GM18526 (cell line): ENCODE measurements around the gene MRPS27.

Source experiments
- POLR2A ChIP-seq: IDR thresholded peaks from 3 replicates; pipeline ENCODE4 v1.6.1; 2011; ENCODE audit not compliant: insufficient read length; ENCODE audit errors: extremely low read depth

MRPS27 gene

GRCh38 chr5:72214168-72214567, 105.9 kb downstream of the MRPS27 start:
- TF ChIP-seq POLR2A, result no peak

- no peak for TF ChIP-seq POLR2A
Measured at GRCh38 chr5:72213482-72213881, 106.6 kb downstream of the MRPS27 start.

GRCh38 chr5:72212171-72212570, 107.9 kb downstream of the MRPS27 start:
- no peak for TF ChIP-seq POLR2A

- TF ChIP-seq POLR2A, result no peak
Measured at GRCh38 chr5:72210888-72211678, 109.0 kb downstream of the MRPS27 start.

- no peak for TF ChIP-seq POLR2A
Measured at GRCh38 chr5:72209147-72210115, 110.6 kb downstream of the MRPS27 start.

GRCh38 chr5:72208324-72208926, 111.6 kb downstream of the MRPS27 start:
- TF ChIP-seq POLR2A, result no peak

DNA sequence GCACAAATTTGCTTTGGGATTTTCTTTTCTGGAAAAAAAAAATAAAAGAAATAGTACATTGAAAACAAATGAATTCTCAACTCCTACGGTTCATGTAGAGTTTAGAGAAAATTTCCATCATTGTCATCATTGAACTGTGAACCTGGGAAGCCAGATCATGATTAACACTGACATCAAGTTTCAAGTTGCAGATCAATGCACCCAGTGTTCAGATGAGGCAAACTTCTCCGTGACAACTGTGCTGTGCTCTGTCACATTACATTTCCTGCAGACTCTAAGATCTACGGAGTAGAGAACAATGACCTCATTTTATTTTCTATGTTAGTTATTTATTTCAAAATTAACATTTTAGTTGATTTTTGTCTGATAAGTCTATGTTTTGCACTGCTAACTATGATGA, 113.0 kb downstream of the MRPS27 start:
- TF ChIP-seq POLR2A, result no peak

GRCh38 chr5:72206160-72206559, 113.9 kb downstream of the MRPS27 start:
- TF ChIP-seq POLR2A, result no peak

DNA sequence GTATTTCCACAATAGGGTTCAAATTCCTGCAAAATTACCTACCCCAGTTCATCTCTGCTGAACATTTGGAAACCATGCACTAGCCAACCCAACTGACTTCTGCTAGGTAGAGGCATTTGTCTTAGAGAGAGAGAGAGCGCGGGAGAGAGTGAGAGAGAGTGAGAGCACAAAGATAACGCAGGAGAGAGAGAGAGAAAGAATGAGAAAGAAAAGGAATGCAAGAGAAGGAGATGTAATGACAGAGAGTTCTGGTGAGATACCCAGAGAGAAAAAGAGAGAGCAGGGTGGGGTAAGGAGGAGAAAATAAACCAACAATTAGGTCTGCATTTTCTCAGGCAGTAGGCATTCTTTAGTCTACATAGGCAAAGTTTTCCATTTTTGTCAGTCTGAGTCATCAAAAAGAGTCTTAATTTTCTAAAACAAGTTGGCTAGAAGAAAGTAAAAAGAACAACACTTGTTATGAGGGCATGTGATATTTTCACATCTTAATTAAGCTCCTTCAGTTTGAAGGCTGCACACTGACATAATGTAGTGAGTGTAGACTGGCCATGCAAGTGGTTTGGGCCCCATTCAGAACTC, 114.5 kb downstream of the MRPS27 start:
- no peak for TF ChIP-seq POLR2A

GRCh38 chr5:72204946-72205345, 115.1 kb downstream of the MRPS27 start:
- TF ChIP-seq POLR2A, result no peak

GRCh38 chr5:72203251-72203845, 116.7 kb downstream of the MRPS27 start:
- no peak for TF ChIP-seq POLR2A

DNA sequence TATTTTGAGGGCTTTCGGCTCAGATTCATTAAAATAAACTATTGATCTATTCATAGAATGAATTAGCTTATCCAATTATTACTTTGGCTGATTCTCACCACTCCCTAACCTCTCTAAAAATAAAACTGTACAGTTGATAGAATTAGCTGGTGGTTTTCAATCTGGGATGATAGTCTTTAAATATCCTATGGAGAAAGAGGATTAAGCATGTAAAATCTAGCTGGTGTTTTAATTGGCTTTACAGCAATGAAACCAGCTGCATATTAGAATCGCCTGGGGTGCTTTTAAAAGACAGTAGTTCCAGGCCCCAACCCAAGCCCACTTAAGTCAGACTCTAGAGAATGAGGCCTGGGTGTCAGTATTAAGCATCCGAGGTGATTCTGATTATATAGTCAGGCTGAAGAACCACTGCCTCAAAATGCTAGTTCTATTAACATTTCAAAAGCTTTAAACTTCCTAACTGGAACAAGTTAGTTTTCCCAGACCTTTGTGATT, 117.7 kb downstream of the MRPS27 start:
- TF ChIP-seq POLR2A, result no peak

- no peak for TF ChIP-seq POLR2A
Measured at GRCh38 chr5:72199681-72200080, 120.4 kb downstream of the MRPS27 start.

GRCh38 chr5:72197393-72197792, 122.6 kb downstream of the MRPS27 start:
- no peak for TF ChIP-seq POLR2A

GRCh38 chr5:72195581-72195980, 124.5 kb downstream of the MRPS27 start:
- TF ChIP-seq POLR2A, result no peak
